Measurements from ENCODE around the gene TMEM132E.

The TMEM132E gene

DNA sequence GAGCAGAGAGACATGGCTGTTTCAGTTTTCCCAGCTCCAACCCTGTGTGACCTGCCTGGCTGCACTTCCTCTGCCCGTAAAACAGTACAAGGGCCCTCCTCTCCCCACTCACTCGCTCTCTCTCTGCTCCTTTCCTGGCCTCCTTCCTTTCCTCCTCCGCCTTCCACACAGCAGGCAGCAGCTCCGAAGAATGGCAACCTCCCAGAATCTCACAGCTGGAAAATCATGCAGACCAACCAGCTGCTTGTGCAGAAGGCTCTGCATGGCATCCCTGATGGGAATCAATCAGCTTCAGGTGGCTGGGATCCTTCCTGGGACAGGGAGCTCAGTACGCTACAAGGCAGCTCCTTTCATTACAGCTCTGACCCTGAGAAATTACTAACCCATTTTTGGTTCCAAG is 27.4 kb downstream of the TMEM132E start:
- DNase-seq (ENCODE audit: low read depth), result no peak

DNA sequence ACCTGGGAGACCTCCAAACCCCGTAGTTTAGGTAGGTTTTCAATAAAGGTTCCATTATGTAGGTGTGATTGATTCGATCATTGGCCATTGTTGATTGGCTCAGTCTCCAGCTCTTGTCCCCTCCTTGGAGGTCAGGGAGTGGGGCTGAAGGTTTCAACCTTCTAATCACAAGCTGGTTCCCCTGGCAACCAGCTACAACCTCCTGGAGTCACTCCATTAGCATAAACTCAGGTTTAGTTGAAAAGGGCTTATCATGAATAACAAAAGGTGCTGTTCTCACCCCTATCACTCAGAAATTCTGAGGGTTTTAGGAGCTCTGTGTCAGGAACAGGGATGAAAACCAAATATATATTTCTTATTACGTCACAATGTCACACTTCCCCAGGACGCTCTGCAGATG is 28.5 kb downstream of the TMEM132E start:
- no peak for DNase-seq (ENCODE audit: low read depth)

DNA sequence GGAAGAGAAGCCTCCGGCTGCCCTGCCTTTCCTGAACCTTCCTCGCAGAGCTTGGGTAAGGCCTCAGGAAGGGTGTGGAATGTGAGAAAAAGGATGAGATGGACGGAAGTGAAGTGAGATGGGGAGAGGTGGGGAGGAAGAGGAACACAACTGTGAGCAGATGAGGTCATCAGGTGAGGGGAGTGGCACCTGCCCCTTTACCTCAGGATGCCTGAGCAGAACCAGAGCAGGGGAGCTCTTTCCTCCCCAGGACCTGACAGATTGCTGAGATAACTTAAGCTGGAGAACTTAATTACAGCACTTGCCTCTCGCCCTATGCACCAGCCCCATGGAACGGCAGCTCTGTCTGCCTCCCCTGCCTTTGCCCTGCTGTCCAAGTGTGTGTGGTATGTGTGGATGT is 29.8 kb downstream of the TMEM132E start:
- no peak for DNase-seq (ENCODE audit: low read depth)

DNA sequence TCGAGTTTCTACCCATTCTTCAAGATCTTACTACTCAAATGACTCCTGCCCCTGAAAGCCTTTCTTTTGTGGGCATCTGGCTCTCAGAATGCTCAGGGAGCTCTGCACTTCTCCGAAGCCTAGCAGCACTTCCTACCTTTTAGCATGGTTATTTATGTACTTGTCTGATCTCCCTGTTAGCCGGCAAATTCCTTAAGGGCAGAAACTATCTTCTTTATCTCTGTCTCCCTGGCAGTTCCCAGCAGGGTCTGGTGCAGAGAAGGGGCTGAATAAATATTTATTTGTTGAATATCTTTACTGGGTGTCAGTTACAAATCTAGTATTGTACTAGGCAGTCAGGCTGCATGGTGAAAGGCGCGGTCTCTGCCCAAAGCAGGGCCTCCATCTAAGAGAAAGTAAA is 30.7 kb downstream of the TMEM132E start:
- DNase-seq (ENCODE audit: low read depth), result no peak

DNA sequence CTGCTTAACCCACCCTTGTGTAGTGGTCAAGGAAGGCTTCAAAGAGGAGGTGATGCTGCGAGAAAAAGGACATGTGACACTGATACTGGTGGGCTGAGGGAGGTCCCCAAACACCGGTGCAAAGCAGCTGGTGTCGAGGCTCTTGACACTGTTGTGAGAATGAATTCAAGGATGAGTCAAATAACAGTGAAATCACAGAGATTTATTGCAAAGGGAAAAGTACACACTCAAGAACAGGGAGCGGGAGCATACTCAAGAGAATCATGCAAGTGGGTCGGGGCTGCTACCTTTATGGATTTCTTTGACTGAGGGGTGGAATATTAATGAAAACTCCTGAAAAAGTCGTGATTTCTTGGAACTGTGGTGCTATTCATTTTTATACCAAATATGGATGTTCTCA is 31.1 kb downstream of the TMEM132E start:
- DNase-seq (ENCODE audit: low read depth), result no peak

DNA sequence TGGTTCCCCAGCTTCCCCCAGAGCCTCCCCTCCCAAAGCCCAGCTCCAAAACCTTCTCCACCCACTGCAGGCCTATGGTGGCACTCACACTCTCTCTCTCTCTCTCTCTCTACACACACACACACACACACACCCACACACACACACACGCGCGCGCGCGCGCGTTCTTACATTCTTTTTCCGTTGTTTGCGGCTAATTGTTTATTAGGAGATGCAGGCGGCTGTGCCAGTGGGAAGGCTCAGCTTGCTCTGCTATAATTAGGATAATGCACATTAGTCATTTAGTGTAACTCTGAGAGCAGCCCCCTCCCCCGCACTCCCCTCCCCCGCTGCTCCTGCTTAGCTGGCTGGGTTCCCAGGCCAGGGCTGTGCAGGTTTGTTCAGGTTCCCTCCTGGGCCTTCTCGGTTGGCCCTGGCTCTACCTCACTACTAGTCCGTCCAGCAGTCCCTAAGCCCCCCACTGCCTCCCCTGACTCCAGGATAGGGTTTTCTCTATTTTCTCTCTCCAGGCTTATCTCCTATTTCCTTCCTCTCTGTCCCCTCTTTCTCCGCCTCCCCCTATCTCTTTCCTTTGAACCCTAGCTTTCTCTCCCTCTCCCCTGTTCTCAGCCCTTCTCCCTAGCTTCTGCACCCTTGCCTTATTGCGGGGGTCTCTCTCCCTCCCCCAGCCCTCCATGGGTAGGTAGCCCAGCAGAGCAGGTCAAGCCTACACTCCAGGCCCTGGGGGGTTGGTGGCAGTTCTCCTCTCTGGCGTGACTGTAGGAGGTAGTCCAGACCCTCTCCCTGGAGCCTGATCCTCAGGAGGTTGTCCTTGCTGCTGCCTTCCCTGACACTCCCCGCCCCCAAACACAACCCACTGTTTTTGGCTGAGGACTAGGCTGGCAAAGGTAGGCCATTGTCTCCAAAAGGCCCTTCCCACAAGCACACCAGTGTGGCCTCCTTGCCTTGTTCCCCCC is 34.0 kb downstream of the TMEM132E start:
- DNase-seq (ENCODE audit: low read depth), result no peak

DNA sequence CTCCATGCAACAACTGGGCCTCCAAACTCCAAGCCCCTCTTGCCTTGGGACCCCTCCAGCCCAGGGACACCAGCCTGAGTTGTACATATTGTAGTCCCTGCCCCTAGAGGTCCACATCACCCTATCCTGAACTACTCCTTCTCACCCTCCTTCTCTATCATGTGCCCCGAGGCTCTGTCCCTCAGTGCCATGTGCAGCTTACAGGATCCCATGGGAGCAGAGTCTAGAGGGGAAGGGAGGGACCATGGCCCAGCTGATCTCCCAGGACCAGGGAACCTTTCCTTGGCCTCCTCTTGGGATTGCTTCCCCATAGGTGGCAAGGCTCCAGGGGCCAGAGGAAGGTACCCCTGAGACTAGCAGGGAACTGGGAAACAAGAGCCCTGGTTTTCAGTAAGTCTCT is 35.3 kb downstream of the TMEM132E start:
- no peak for DNase-seq (ENCODE audit: low read depth)

DNA sequence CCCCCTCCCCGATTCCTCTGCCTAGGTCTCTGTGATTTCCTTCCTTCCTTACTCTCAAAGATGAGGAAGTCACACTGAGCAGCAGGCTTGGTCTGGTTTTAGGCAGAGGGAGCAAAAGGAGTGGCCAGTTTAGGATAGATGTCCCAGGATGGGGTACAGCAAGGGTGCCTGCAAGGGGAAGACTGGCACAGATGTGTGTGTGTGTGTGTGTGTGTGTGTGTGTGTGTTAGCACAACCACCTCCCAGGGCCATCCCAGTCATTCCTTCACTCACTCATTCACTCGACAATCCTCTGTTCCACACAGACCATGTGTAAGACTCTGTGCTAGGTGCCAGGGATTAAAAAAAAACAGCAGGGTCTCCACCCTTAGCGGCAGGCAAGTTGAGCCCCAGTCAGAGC is 35.9 kb downstream of the TMEM132E start:
- DNase-seq (ENCODE audit: low read depth), result no peak

DNA sequence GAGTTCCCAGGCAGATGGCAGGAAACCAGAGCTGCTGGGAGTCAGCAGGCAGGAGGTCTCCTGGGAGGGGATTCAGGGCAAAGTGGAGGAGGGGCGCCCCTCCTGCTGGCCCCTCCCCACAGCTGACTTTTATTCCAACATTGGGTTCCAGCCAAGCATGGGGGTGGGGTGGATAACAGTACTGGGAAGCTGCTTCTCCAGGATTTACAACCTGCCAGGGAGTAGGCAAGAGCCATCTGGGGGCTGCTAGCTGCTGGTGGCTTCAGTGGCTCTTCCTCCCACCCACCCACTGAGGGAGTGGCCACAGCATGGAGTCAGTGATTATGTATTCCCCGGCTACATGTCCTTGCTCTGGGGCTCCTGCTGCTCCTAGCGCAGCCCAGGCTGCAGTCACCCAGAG is 36.8 kb downstream of the TMEM132E start:
- DNase-seq (ENCODE audit: low read depth), result no peak

DNA sequence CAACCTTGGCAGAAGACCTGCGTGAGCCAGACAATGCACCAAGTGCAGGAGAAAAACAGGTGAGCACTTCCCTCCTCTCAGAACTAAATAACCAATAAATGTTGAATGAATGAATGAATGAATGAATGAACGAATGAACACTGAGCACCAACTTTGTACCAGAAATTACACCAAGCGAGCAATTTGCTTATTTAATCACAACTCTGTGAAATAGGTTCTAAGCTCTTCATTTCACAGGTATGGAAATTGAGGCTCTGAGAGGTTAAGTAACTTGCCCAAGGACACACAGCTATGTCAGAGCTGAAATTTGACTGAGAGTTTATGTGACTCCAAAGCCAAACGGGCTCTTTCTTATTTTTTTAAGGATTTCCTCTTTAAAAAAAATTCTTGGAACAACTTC is 38.0 kb downstream of the TMEM132E start:
- no peak for DNase-seq (ENCODE audit: low read depth)

DNA sequence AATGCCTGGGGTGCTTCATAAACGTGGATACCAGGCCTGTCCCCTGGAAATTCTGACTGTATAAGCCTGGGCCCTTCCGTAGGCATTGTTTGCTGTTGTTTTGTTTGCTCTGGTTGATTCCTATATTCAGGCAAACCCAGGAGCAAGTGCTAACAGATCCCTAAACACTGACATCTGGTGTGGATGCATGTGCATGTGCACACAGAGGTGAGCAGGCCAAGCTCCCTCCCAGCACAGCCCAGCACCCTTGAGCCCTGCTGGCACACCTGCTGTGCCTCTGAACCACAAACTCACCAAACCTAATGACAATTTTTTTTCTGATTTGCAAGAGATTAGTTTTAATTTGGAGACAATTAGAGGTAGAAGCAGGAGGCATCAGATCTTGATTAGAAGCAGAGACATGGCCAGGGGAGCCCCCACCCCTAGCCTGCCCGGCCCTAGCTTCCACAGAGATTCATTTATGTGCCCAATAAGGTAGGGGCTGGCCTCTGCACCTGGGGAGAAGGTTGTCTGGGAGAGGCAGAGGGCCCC is 40.4 kb downstream of the TMEM132E start:
- DNase-seq (ENCODE audit: low read depth), result no peak

DNA sequence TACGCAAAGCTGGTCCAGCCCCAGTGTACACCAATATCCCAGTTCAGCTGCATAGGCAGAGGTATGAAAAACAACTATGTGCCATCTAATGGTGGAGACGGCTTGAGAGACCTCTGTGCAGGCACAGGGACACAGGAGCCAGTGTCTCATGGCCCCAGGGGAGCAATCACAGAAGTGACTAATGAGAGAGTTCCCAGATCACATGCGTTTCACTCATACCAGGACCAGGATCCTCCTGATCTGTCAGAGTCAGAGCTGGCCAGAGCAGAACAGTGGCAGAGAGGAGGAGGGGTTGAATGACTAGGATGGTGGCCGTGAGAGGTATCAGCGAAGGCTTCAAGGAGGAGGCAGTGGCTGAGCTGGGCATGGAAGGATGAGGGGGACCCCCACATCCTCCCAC is 41.1 kb downstream of the TMEM132E start:
- peak; percentile 1 for DNase-seq (ENCODE audit: low read depth)

DNA sequence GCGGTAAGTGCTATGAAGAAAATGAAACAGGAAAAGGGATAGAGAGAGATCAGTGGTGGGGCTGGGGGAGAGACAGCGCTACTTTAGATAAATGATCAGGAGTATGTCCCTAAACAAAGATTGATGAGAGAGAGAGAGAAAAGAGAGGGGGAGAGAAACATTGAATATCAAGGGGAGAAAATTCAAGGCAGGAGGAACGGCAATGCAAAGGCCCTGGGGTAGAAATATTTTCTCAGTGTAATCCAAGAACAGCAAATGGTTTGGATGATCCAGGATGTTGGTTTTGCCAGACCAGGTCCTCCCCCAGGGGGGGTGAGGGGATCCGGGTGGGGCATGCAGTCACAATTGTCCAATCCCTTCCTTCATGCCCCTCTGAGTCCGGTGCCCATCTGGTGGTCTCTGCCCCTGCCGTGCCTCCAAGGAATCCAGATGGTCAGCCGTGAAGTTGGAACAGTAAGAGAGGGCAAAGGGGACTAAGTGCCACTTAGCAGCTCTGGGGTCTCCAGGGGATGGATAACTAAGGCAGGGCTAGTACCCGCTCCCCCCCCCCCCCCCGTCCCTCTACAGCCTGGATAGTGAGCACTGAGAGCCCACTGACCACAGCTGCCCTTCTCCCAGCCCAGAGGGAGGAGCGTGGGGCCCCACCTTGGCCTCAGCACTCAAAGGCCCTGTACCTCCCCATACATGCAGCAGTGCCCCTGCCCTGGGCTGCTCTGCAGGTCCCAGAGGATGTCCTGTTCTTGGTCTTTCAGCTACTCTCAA is 43.7 kb downstream of the TMEM132E start:
- no peak for DNase-seq (ENCODE audit: low read depth)

DNA sequence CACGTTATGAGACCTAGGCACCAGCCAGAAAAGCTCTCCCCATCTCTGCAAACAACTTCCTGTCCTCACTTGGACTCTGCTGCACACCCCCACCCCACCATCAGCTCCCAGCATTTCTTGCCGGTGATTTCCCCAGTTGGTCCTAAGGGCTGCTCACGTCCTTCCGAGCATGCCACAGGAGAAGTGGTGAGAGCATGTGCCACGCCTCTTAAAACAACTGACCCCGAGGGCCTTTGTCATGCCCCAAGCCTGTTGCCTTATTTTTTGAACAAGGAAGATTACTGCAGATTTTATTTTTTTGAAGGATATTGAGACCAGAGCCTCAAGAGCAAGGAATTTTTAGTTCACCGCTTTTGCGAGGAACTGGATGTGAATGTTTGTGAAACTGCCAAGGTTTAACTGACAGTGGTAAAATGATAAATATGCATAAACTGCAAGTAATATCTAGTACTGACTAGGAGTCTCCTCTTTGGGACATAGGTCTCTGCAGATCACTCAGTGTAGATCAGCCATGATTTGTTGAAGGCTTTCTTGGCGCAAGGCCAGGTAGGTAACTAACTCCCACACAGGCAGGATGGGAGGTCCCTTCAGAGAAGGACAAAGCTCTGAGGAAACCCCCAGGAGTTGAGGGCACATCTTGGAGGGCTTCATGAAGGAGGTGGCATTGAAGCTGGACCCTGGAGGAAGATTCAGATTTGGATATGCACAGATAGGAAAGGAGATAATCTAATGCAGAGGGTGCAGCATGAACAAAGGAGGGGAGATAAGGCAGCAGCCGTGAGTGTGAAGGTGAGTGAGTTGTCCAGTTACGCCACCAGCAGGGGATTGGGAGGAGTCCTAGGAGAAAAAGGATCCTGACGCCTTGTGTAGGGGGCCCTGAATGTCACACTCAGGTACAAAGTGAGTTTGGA is 44.7 kb downstream of the TMEM132E start:
- DNase-seq (ENCODE audit: low read depth), result no peak

DNA sequence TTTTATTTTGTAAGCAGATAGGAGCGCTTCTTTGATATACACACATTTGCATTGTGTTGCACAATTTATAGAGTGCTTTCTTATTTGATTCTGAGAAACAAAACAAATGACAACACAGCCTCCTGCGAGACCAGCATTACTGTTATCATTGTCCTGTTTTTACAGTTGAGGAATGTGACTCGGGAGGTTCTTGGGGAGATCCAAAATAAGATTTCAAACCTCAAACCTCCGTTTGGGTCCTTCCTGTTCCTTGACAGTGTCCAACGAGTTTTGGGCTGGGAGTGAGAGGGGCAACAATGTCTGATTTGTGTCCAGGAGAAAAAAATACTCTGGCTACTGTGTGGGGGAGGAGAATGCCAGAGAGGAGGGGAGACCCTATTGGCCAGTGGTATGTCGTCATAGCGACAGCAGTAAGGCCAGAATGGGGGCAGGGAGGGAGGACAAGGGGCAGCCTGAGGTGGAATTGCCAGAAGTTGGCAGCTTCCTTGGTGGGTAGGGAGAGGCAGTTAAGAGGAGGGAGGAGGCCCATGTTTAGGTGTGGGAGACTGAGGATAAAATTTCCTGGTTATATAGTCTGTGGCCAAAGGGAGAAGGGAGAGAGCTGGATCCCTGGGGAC is 45.5 kb downstream of the TMEM132E start:
- DNase-seq (ENCODE audit: low read depth), result no peak

DNA sequence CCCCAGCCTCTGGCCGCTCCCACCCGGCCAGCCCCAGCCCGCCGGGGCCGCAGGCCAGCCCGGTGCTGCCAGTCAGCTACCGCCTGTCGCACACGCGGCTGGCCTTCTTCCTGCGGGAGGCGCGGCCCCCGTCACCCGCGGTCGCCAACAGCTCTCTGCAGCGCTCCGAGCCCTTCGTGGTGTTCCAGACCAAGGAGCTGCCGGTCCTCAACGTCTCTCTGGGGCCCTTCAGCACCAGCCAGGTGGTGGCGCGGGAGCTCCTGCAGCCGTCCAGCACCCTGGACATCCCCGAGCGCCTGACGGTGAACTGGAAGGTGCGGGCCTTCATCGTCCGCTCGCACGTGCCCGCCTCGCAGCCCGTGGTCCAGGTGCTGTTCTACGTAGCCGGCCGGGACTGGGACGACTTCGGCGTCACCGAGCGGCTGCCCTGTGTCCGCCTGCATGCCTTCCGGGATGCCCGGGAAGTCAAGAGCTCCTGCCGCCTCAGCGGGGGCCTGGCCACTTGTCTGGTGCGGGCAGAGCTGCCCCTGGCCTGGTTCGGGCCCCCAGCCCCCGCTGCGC is 46.8 kb downstream of the TMEM132E start:
- DNase-seq (ENCODE audit: low read depth), result no peak

DNA sequence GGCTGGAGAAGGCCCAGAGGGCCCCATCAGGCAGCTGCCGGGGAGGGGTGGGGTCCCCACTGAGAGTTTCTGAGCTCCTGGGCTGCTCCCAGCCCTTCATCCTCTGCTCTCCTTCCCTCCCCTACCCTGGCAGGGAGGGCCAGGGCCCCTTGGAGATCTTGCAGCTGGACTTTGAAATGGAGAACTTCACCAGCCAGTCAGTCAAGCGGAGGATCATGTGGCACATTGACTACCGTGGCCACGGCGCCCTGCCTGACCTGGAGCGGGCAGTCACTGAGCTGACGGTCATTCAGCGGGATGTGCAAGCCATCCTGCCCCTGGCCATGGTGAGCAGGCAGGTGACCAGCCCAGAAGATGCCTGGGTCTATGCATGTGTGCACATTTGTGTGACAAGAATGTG is 49.5 kb downstream of the TMEM132E start:
- DNase-seq (ENCODE audit: low read depth), result no peak

DNA sequence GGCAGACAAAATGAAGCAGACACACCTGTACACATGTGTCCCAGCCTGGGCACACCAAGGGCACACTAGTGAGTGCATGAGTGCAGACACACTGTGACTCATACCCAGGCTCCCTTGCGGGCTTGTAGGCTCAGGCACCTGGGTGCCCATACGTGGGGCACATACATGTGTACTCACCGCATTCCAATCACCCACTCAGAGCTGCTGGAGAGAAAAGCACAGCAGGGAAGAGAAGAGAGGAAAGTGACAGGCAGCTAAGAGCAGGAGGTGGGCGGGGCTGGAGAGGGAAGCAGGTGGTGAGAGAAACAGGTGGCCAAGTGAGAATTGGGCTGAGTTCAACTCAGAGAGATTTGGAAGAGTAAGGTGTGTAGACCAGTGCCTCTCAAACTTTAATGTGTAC is 54.0 kb downstream of the TMEM132E start:
- DNase-seq (ENCODE audit: low read depth), result no peak

DNA sequence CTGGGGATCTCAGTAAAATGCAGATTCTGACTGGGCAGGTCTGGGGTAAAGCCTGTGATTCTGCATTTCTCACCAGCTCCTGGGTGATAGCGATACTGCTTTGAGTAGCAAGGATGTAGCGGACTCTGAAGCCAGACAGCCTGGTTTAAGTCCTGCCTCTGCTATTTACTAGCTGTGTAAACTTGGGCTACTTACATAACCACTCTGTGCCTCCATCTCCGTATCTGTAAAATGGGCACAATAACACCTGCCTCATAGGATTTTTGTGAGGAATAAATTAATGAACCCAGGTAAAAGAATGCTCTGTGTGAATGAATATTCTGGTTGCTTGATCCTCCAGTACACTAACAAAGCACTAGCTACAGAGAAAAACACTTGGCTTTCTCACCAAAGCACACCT is 54.4 kb downstream of the TMEM132E start:
- DNase-seq (ENCODE audit: low read depth), result no peak

DNA sequence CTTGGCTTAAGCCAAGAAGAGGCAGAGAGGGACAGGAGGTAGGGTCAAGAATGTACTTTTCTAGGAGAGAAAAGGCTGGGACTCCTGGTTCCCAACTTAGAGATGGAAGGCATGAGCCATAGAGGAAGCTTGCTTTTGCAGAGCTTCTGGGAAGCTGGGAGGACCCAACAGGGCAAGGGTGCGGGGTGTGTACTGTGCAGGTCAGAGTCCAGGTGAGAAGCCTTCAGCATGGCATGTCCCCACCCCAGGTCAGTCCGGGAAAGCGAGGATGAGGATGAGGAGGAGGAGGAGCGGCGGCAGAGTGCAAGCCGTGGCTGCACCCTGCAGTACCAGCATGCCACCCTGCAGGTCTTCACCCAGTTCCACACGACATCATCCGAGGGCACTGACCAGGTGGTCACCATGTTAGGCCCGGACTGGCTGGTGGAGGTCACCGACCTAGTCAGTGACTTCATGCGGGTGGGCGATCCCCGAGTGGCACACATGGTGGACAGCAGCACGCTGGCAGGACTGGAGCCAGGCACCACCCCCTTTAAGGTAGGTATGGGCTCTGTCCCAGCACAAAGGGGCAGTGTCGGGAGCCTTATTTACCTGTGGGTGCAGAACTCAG is 55.3 kb downstream of the TMEM132E start:
- no peak for DNase-seq (ENCODE audit: low read depth)

DNA sequence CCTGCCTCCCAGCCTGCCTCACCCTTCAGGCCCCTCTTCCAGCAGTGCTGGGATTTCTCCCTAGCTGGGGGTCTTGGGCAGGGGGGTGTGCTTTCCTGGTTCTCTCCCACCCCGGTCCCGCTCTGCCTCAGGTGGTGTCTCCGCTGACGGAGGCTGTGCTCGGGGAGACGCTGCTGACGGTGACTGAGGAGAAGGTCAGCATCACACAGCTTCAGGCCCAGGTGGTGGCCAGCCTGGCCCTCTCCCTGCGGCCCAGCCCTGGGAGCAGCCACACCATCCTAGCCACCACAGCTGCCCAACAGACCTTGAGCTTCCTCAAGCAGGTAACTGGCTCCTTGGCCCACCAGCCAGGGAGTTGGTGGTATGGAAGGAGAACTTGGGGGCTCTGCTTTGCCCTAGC is 56.5 kb downstream of the TMEM132E start:
- DNase-seq (ENCODE audit: low read depth), result no peak
